NCI-H146 treated with DMSO at 0.1 percent for 48 hours (cell line): ENCODE results near the gene NAALAD2.

Experiments
- DNase-seq: peaks from one replicate; lab custom pipeline; 2025; ENCODE audit not compliant: unreplicated experiment; lab: John Stamatoyannopoulos, UW

Gene NAALAD2

DNA sequence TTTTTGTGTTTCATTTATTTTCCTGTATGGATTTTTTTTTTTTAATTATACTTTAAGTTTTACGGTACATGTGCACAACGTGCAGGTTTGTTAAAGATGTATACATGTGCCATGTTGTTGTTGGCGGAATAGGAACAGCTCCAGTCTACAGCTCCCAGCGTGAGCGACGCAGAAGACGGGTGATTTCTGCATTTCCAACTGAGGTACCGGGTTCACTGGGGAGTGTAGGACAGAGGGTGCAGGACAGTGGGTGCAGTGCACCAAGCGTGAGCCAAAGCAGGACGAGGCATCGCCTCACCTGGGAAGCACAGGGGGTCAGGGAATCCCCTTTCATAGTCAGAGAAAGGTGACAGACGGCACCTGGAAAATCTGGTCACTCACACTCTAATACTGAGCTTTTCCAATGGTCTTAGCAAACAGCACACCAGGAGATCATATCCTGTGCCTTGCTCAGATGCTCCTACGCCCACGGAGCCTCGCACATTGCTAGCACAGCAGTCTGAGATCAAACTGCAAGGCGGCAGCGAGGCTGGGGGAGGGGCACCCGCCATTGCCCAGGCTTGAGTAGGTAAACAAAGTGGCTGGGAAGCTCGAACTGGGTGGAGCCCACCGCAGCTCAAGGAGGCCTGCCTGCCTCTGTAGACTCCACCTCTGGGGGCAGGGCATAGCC is 105.6 kb downstream of the NAALAD2 start:
- peak; percentile 47 for DNase-seq

DNA sequence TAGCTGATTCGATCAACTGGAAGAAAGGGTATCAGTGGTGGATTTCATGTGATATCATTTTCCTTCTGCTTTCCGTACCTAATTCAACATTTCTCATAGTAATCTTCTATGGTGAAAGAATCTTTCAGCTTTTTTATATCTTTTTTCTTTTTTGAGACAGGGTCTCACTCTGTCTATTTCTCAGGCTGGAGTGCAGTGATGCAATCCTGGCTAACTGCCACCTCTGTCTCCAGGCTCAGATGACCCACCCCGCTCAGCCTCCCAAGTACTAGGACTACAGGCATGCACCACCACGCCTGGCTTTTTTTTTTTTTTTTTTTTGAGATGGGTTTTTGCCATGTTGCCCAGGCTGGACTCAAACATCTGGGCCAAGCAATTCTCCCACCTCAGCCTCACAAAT is 107.0 kb downstream of the NAALAD2 start:
- DNase-seq: no peak
